ENCODE measurements around the gene MTMR2.
A peak's percentile ranks its signal among the peaks of the same experiment; 100 is the strongest.

The MTMR2 gene

GRCh38 chr11:95923728-95924413 lies at the start of gene MTMR2:
MTMR2 (minus strand) TSS chr11:95924107; CDS start chr11:95923954, 153 bp downstream.
- peak; percentile 54 to 66 for DNase-seq

GRCh38 chr11:95972060-95972459 lies 48.2 kb upstream of the MTMR2 start:
- no peak for DNase-seq

GRCh38 chr11:95968585-95968984 lies 44.7 kb upstream of the MTMR2 start:
- DNase-seq = peak in 1 of 2 donors; percentile 7

- DNase-seq = no peak
Observed at GRCh38 chr11:95964281-95964680, 40.4 kb upstream of the MTMR2 start.

- DNase-seq = no peak
Observed at GRCh38 chr11:95961758-95962157, 37.9 kb upstream of the MTMR2 start.

- DNase-seq = no peak
Observed at GRCh38 chr11:95950905-95951304, 27.0 kb upstream of the MTMR2 start.

- no peak for DNase-seq
Observed at GRCh38 chr11:95948637-95949036, 24.7 kb upstream of the MTMR2 start.

GRCh38 chr11:95944623-95945022 lies 20.7 kb upstream of the MTMR2 start:
- DNase-seq = no peak

- peak; percentile 38 to 47 for DNase-seq
Observed at GRCh38 chr11:95943546-95943945, 19.6 kb upstream of the MTMR2 start.

- DNase-seq = no peak
Observed at GRCh38 chr11:95939091-95939490, 15.2 kb upstream of the MTMR2 start.

GRCh38 chr11:95937358-95937757 lies 13.5 kb upstream of the MTMR2 start:
- no peak for DNase-seq

GRCh38 chr11:95933594-95933993 lies 9.7 kb upstream of the MTMR2 start:
- no peak for DNase-seq

- no peak for DNase-seq
Observed at GRCh38 chr11:95931916-95932315, 8.0 kb upstream of the MTMR2 start.

- no peak for DNase-seq
Observed at GRCh38 chr11:95930948-95931347, 7.0 kb upstream of the MTMR2 start.

- no peak for DNase-seq
Observed at GRCh38 chr11:95926726-95927125, 2.8 kb upstream of the MTMR2 start.

- DNase-seq = no peak
Observed at GRCh38 chr11:95925011-95925410, 1.1 kb upstream of the MTMR2 start.

GRCh38 chr11:95924414-95924760 lies 480 bp upstream of the MTMR2 start:
- no peak for DNase-seq

- peak in 1 of 2 donors; percentile 8 for DNase-seq
Observed at GRCh38 chr11:95923439-95923727, 524 bp downstream of the MTMR2 start.

- DNase-seq = no peak
Observed at GRCh38 chr11:95922536-95923438, 1.1 kb downstream of the MTMR2 start.

GRCh38 chr11:95922099-95922498 lies 1.8 kb downstream of the MTMR2 start:
- DNase-seq = peak in 1 of 2 donors; percentile 28

- peak in 1 of 2 donors; percentile 36 for DNase-seq
Observed at GRCh38 chr11:95920460-95921105, 3.3 kb downstream of the MTMR2 start.

- no peak for DNase-seq
Observed at GRCh38 chr11:95919514-95919913, 4.4 kb downstream of the MTMR2 start.

- DNase-seq = no peak
Observed at GRCh38 chr11:95918720-95919119, 5.2 kb downstream of the MTMR2 start.

- no peak for DNase-seq
Observed at GRCh38 chr11:95918056-95918455, 5.9 kb downstream of the MTMR2 start.
